SK-N-MC (cell line): Measurements from ENCODE around the gene CCDC192.

Experiments
- EZH2 ChIP-seq: fragments of 200-600 bp; sonication (generic); IDR thresholded peaks from one replicate; pipeline ENCODE4 v1.6.1; 2017; ENCODE audit warnings: antibody characterized with exemption
- FOXP2 ChIP-seq: optimal IDR thresholded peaks from 2 replicates; pipeline ENCODE3; 2011; ENCODE audit warnings: mild to moderate bottlenecking, moderate library complexity; ENCODE audit not compliant: insufficient read depth; ENCODE audit errors: extremely low read length, control extremely low read depth
- POLR2AphosphoS5 ChIP-seq: IDR thresholded peaks from 2 replicates; pipeline ENCODE4 v1.6.1; 2012; ENCODE audit warnings: mild to moderate bottlenecking, low read depth, low read length, borderline replicate concordance

DNA sequence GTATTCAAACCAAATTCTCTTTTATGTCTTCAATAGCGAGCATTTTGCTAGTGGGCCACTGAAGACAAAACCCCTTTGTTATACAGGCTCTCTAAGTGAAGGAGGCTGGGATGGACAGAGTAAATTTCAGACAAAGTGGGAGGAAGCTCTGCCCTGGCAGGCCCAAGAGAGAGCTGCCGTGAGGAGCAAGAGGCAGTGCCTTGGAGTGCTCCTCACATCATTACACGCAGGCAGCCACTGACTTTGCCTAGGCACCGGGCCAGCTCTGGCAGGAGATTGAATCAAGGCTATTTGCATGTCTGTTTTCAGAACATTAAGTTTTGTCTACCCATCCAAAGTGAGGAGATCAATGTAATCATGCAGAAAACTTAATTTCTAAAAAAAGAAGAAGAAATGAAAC is 167.7 kb downstream of the CCDC192 start:
- TF ChIP-seq EZH2 (no peak), POLR2AphosphoS5 (no peak), FOXP2 (no peak)
